Measurements from ENCODE around the gene SHISAL2A. TPM values are rescaled to one million over a fixed set of nuclear protein-coding genes. Genes with fewer than 3 reads are reported as not detected.

Gene SHISAL2A
- total RNA-seq, 4 donors from 2014 or later, result not detected

GRCh38 chr1:52653207-52653849, 20.4 kb downstream of the SHISAL2A start:
- WGBS, result 97% methylated on average over 5 of the region's 5 CpGs
- DNase-seq (ENCODE audit: low spot score in 2 of 2), result no peak
- TF ChIP-seq, protein P1, sequence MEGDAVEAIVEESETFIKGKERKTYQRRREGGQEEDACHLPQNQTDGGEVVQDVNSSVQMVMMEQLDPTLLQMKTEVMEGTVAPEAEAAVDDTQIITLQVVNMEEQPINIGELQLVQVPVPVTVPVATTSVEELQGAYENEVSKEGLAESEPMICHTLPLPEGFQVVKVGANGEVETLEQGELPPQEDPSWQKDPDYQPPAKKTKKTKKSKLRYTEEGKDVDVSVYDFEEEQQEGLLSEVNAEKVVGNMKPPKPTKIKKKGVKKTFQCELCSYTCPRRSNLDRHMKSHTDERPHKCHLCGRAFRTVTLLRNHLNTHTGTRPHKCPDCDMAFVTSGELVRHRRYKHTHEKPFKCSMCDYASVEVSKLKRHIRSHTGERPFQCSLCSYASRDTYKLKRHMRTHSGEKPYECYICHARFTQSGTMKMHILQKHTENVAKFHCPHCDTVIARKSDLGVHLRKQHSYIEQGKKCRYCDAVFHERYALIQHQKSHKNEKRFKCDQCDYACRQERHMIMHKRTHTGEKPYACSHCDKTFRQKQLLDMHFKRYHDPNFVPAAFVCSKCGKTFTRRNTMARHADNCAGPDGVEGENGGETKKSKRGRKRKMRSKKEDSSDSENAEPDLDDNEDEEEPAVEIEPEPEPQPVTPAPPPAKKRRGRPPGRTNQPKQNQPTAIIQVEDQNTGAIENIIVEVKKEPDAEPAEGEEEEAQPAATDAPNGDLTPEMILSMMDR (IDR thresholded peaks at IDR 0.05), result no peak
- TF ChIP-seq EP300 (IDR thresholded peaks at IDR 0.05) (no peak), POLR2AphosphoS5 (IDR thresholded peaks at IDR 0.05) (no peak), POLR2A (IDR thresholded peaks at IDR 0.05) (no peak)

GRCh38 chr1:52654063-52654462, 21.1 kb downstream of the SHISAL2A start:
- H3K4me3 ChIP-seq, result no peak overlapping the region
- TF ChIP-seq EP300 (IDR thresholded peaks at IDR 0.05) (no peak), POLR2A (IDR thresholded peaks at IDR 0.05) (no peak), POLR2AphosphoS5 (IDR thresholded peaks at IDR 0.05) (no peak)
- TF ChIP-seq, protein P1 (IDR thresholded peaks at IDR 0.05), result no peak

More at GRCh38 chr1:52653207-52653849, 20.4 kb downstream of the SHISAL2A start:
- no peak overlapping the region for H3K4me3 ChIP-seq
- H3K4me1 ChIP-seq, result no peaks in the 10 kb centered on the region
- H3K27ac ChIP-seq, result no peak overlapping the region
- H3K9me3 ChIP-seq, result no peaks in the 10 kb centered on the region
- H3K36me3 ChIP-seq, result no peaks in the 10 kb centered on the region
- no peaks in the 10 kb centered on the region for H3K27me3 ChIP-seq

DNA sequence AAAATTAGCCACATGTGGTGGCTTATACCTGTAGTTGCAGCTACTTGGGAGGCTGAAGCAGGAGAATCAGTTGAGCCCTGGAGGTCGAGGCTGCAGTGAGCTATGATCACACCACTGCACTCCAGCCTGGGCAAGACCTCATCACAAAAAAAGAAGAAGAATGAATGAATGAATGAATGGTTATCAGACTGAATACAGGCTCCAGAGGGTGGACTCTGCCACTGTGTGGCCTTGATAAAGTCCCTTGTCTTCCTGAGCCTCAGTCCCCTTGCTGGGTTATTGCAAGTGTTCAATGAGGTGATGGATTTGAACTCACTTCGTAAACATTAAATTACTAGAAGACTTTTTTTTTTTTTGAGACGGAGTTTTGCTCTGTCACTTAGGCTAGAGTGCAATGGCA, 24.7 kb downstream of the SHISAL2A start:
- no peaks in the 10 kb centered on the region for H3K9me3 ChIP-seq
- H3K27ac ChIP-seq, result no peak overlapping the region
- DNase-seq (ENCODE audit: low spot score in 2 of 2), result no peak
- no peaks in the 10 kb centered on the region for H3K4me1 ChIP-seq
- WGBS, result 89% methylated on average over 3 of the region's 3 CpGs
- no peak for TF ChIP-seq EP300 (IDR thresholded peaks at IDR 0.05)
- TF ChIP-seq, protein P1 (IDR thresholded peaks at IDR 0.05), result no peak
- TF ChIP-seq POLR2AphosphoS5 (IDR thresholded peaks at IDR 0.05), result no peak
- TF ChIP-seq POLR2A (IDR thresholded peaks at IDR 0.05), result no peak
- H3K36me3 ChIP-seq, result no peaks in the 10 kb centered on the region
- no peak overlapping the region for H3K4me3 ChIP-seq
- H3K27me3 ChIP-seq, result no peaks in the 10 kb centered on the region

More at GRCh38 chr1:52654063-52654462, 21.1 kb downstream of the SHISAL2A start:
- Histone ChIP-seq H3K36me3 (no peaks in the 10 kb centered on the region), H3K27ac (no peak overlapping the region), H3K4me1 (no peaks in the 10 kb centered on the region), H3K27me3 (no peaks in the 10 kb centered on the region), H3K9me3 (no peaks in the 10 kb centered on the region)
- no peak for DNase-seq (ENCODE audit: low spot score in 2 of 2)

GRCh38 chr1:52658795-52659194, 25.8 kb downstream of the SHISAL2A start:
- H3K27me3 ChIP-seq, result no peaks in the 10 kb centered on the region
- TF ChIP-seq, protein P1 (IDR thresholded peaks at IDR 0.05), result no peak
- TF ChIP-seq POLR2AphosphoS5 (IDR thresholded peaks at IDR 0.05) (no peak), EP300 (IDR thresholded peaks at IDR 0.05) (no peak), POLR2A (IDR thresholded peaks at IDR 0.05) (no peak)
- H3K36me3 ChIP-seq, result no peaks in the 10 kb centered on the region
- no peak overlapping the region for H3K4me3 ChIP-seq
- DNase-seq (ENCODE audit: low spot score in 2 of 2), result no peak
- no peaks in the 10 kb centered on the region for H3K4me1 ChIP-seq
- no peak overlapping the region for H3K27ac ChIP-seq
- 75% methylated on average over 1 of the region's 1 CpG for WGBS
- H3K9me3 ChIP-seq, result no peaks in the 10 kb centered on the region

- DNase-seq (ENCODE audit: low spot score in 2 of 2), result no peak
- Histone ChIP-seq H3K9me3 (no peaks in the 10 kb centered on the region), H3K4me3 (no peak overlapping the region), H3K27ac (no peak overlapping the region), H3K27me3 (no peaks in the 10 kb centered on the region), H3K36me3 (no peaks in the 10 kb centered on the region), H3K4me1 (no peaks in the 10 kb centered on the region)
- TF ChIP-seq, protein P1 (IDR thresholded peaks at IDR 0.05), result no peak
- TF ChIP-seq POLR2A (IDR thresholded peaks at IDR 0.05) (no peak), POLR2AphosphoS5 (IDR thresholded peaks at IDR 0.05) (no peak), EP300 (IDR thresholded peaks at IDR 0.05) (no peak)
- WGBS, result 89% methylated on average over 3 of the region's 3 CpGs
These were observed 26.4 kb downstream of the SHISAL2A start for GRCh38 chr1:52659356-52659755.

Measured in suprapubic skin (tissue), 4 donors.